Measurements from ENCODE around the gene UBE4A.
"Not testable (repeated sequence)": the region's sequence is repeated elsewhere in the genome, so short reads cannot be mapped to it uniquely, and the experiment has no call there.

Gene UBE4A

DNA sequence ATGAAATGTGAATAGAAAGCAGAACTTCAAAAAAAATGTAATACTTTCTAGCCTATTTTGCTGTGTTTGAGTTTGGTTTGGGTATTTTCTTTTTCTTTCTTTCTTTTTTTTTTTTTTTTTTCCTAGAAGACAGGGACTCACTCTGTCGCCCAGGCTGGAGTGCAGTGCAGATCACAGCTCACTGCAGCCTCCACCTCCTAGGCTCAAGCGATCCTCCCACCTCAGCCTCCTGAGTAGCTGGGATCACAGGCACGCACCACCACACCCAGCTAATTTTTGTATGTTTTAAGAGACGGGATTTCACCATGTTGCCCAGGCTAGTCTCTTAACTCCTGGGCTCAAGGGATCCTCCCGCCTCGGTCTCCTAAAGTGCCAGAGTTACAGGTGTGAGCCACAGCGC lies 43.2 kb downstream of the UBE4A start:
- H3K27ac ChIP-seq (ENCODE audit: low read length); H3K4me1 ChIP-seq (ENCODE audit: insufficient read depth, low read length); H3K9me3 ChIP-seq (ENCODE audit: insufficient read depth, low read depth, low read length); H3K27me3 ChIP-seq (ENCODE audit: insufficient read depth, low read length): not testable (repeated sequence)
- H3K4me3 ChIP-seq (ENCODE audit: low read length): peak overlapping the region; percentile 98
- peaks cover 41% of the 10 kb centered on the region for H3K36me3 ChIP-seq (ENCODE audit: insufficient read depth, low read depth, low read length)
- peak overlapping the region; percentile 95; the same call in 1 of the 2 replicates for H3K9ac ChIP-seq (ENCODE audit: low read depth, low read length)

DNA sequence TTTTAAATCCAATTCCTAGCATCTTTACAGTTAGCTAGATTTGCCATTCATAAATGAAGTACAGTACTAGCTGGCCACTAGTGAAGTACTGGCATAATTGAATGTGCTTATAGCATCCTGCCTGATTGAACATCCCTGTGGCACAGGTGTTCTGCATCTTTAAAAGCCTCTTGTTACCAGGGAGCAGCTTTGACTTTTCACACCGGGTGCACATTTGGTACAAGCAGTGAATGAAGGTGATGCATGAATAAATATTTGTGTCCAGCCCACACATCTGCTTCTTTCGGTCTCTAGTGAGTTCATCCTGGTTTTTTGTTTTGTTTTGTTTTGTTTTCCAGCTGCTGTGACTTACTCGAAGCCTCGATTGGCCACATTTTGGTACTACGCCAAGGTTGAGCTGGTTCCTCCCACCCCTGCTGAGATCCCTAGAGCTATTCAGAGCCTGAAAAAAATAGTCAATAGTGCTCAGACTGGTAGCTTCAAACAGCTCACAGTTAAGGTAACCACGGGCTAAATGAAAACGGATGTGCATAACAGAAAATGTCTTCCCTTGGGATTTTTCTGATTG lies 47.3 kb downstream of the UBE4A start:
- no peaks in the 10 kb centered on the region for H3K9me3 ChIP-seq (ENCODE audit: insufficient read depth, low read depth, low read length)
- H3K4me1 ChIP-seq (ENCODE audit: insufficient read depth, low read length): 0 out of 2 replicates have a peak, but pooled peaks cover 3% of the 10 kb centered on the region
- no peaks in the 10 kb centered on the region for H3K27me3 ChIP-seq (ENCODE audit: insufficient read depth, low read length)
- H3K27ac ChIP-seq (ENCODE audit: low read length): no peak overlapping the region
- H3K4me3 ChIP-seq (ENCODE audit: low read length): no peak overlapping the region
- no peak overlapping the region for H3K9ac ChIP-seq (ENCODE audit: low read depth, low read length)
- peaks cover 58% of the 10 kb centered on the region for H3K36me3 ChIP-seq (ENCODE audit: insufficient read depth, low read depth, low read length)

DNA sequence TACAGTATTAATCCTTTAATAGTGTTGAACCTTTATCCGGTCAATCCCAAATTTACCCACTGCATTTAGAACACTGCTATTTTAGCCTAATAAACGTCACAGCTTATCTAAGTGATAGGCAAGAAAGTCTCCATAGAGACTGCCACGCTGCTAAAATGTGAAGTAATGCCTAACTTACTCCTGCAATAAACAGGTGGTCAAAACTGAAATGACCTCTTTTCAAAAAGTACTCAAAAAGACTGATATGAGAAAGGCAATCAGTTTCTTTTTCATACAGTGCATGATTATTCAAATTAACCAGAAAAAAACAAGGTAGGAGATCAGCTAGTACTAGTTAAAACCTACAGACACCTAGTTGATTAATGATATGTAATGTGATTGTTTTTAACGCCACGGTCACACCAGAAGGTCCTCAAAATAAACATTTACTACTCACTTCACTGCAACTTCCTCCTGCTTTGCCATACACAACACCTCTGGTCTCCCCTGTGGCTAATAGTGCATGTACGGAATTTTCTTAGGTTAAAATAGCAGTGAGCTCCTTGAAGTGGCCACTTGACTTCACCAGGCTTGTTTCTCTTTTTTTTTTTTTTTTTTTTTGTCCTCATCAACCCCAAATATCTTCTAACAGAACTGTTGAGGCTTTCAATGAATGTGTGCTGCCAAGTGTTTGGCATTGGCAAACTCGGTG lies 50.8 kb downstream of the UBE4A start:
- Histone ChIP-seq H3K4me3 (ENCODE audit: low read length) (no peak overlapping the region), H3K4me1 (ENCODE audit: insufficient read depth, low read length) (peaks cover 4% of the 10 kb centered on the region), H3K9ac (ENCODE audit: low read depth, low read length) (no peak overlapping the region), H3K27me3 (ENCODE audit: insufficient read depth, low read length) (no peaks in the 10 kb centered on the region), H3K27ac (ENCODE audit: low read length) (no peak overlapping the region), H3K36me3 (ENCODE audit: insufficient read depth, low read depth, low read length) (peaks cover 47% of the 10 kb centered on the region), H3K9me3 (ENCODE audit: insufficient read depth, low read depth, low read length) (no peaks in the 10 kb centered on the region)

DNA sequence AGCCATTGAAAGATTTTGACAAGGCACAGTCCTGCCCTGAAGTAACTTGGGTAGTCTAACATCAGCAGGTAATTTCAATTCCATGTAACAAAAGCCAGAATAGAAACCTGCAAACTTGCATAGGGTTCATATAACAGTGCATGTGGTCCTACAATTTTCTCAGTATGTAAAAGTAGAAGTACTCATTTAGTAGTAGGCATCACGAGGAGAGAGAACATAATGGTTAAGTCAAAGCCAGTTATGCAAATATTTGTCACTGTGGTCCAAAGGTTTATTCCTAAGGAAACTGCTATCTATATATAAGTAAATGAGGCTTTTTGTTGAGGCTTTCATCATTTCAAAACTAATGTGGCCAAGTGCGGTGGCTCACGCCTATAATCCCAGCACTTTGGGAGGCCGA lies 52.1 kb downstream of the UBE4A start:
- H3K4me1 ChIP-seq (ENCODE audit: insufficient read depth, low read length): peaks cover 15% of the 10 kb centered on the region
- no peaks in the 10 kb centered on the region for H3K9me3 ChIP-seq (ENCODE audit: insufficient read depth, low read depth, low read length)
- H3K4me3 ChIP-seq (ENCODE audit: low read length): no peak overlapping the region
- peaks cover 37% of the 10 kb centered on the region for H3K36me3 ChIP-seq (ENCODE audit: insufficient read depth, low read depth, low read length)
- no peaks in the 10 kb centered on the region for H3K27me3 ChIP-seq (ENCODE audit: insufficient read depth, low read length)
- H3K9ac ChIP-seq (ENCODE audit: low read depth, low read length): no peak overlapping the region
- H3K27ac ChIP-seq (ENCODE audit: low read length): no peak overlapping the region

DNA sequence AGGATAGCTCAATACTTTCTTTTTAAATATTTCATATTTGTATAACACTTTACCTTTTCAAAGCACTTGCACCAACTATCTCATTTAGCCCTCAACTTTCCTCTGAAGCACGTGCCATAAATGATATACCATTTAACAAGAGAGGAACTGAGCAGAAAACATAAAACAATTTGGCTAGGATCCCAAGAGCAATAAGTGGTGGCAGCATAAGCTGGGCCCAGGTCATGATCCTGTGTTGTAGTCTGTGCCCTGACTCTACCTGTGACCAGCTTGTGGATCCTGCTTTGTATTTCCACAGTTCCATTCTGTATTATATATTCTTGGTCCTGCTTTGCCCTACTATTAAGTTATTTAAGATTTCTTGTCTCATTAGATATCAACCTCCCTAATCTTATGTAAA lies 53.5 kb downstream of the UBE4A start:
- Histone ChIP-seq H3K4me3 (ENCODE audit: low read length) (no peak overlapping the region), H3K27ac (ENCODE audit: low read length) (no peak overlapping the region), H3K9ac (ENCODE audit: low read depth, low read length) (no peak overlapping the region), H3K4me1 (ENCODE audit: insufficient read depth, low read length) (peaks cover 15% of the 10 kb centered on the region), H3K36me3 (ENCODE audit: insufficient read depth, low read depth, low read length) (peaks cover 24% of the 10 kb centered on the region; the same call in 1 of the 2 replicates), H3K9me3 (ENCODE audit: insufficient read depth, low read depth, low read length) (no peaks in the 10 kb centered on the region), H3K27me3 (ENCODE audit: insufficient read depth, low read length) (no peaks in the 10 kb centered on the region)

DNA sequence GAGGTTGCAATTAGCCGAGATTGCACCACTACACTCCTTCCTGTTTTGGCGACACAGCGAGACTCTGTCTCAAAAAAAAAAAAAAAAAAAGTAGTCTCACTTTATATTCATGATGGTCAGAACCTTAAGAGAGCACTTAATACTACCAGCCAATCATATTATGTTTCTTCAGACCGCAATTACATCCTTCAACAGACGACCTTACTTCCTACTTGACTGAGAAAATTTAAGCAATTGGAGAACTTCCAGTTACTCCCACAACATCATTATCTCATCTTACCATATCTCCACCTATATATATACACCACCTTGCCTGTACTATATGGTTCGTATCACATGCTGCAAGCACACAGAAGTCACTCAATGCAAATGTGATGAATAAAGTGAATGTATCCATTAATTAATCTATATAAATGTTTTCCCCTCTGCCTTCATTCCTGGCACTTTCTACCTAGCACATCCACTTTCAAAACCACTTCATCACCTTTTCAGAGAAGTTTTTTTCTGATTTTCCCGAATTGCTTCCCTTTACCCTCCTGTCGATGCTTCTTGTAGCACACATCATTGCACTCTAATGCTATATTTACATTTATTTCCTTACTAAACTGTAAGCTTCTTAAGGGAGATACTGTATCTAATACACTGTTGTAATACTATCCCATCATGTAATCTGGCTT lies 55.8 kb downstream of the UBE4A start:
- Histone ChIP-seq H3K27ac (ENCODE audit: low read length) (peak overlapping the region; percentile 86), H3K9me3 (ENCODE audit: insufficient read depth, low read depth, low read length) (no peaks in the 10 kb centered on the region), H3K9ac (ENCODE audit: low read depth, low read length) (peak overlapping the region; percentile 60; the same call in 1 of the 2 replicates), H3K36me3 (ENCODE audit: insufficient read depth, low read depth, low read length) (peaks cover 2% of the 10 kb centered on the region; the same call in 1 of the 2 replicates), H3K27me3 (ENCODE audit: insufficient read depth, low read length) (no peaks in the 10 kb centered on the region), H3K4me3 (ENCODE audit: low read length) (peak overlapping the region; percentile 3; the same call in 1 of the 2 replicates), H3K4me1 (ENCODE audit: insufficient read depth, low read length) (peaks cover 15% of the 10 kb centered on the region)

- Histone ChIP-seq H3K9ac (ENCODE audit: low read depth, low read length) (peak overlapping the region; percentile 60; the same call in 1 of the 2 replicates), H3K9me3 (ENCODE audit: insufficient read depth, low read depth, low read length) (no peaks in the 10 kb centered on the region), H3K4me3 (ENCODE audit: low read length) (peak overlapping the region; percentile 19; the same call in 1 of the 2 replicates), H3K4me1 (ENCODE audit: insufficient read depth, low read length) (peaks cover 15% of the 10 kb centered on the region), H3K27me3 (ENCODE audit: insufficient read depth, low read length) (no peaks in the 10 kb centered on the region), H3K27ac (ENCODE audit: low read length) (peak overlapping the region; percentile 86), H3K36me3 (ENCODE audit: insufficient read depth, low read depth, low read length) (no peaks in the 10 kb centered on the region)
Measured at GRCh38 chr11:118415739-118416068, 56.3 kb downstream of the UBE4A start.

DNA sequence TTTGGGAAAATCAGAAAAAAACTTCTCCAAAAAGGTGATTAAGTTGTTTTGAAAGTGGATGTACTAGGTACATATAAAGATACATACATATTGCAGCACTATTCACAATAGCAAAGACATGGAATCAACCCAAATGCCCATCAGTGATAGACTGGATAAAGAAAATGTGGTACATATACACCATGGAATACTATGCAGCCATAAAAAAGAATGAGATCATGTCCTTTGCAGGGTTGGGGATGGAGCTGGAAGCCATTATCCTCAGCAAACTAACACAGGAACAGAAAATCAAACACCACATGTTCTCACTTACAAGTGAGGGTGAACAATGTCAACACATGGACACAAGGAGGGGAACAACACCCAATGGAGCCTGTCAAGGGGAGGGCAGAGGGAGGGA lies 57.5 kb downstream of the UBE4A start:
- not testable (repeated sequence) for H3K36me3 ChIP-seq (ENCODE audit: insufficient read depth, low read depth, low read length); H3K4me3 ChIP-seq (ENCODE audit: low read length); H3K27ac ChIP-seq (ENCODE audit: low read length); H3K9me3 ChIP-seq (ENCODE audit: insufficient read depth, low read depth, low read length); H3K27me3 ChIP-seq (ENCODE audit: insufficient read depth, low read length); H3K9ac ChIP-seq (ENCODE audit: low read depth, low read length)
- peaks cover 15% of the 10 kb centered on the region for H3K4me1 ChIP-seq (ENCODE audit: insufficient read depth, low read length)

GRCh38 chr11:118417801-118418200 lies 58.4 kb downstream of the UBE4A start:
- Histone ChIP-seq H3K27me3 (ENCODE audit: insufficient read depth, low read length) (no peaks in the 10 kb centered on the region), H3K27ac (ENCODE audit: low read length) (no peak overlapping the region), H3K9me3 (ENCODE audit: insufficient read depth, low read depth, low read length) (no peaks in the 10 kb centered on the region), H3K4me1 (ENCODE audit: insufficient read depth, low read length) (peaks cover 15% of the 10 kb centered on the region), H3K36me3 (ENCODE audit: insufficient read depth, low read depth, low read length) (no peaks in the 10 kb centered on the region), H3K9ac (ENCODE audit: low read depth, low read length) (peak overlapping the region; percentile 38; the same call in 1 of the 2 replicates), H3K4me3 (ENCODE audit: low read length) (no peak overlapping the region)

GRCh38 chr11:118418766-118419165 lies 59.4 kb downstream of the UBE4A start:
- peaks cover 15% of the 10 kb centered on the region for H3K4me1 ChIP-seq (ENCODE audit: insufficient read depth, low read length)
- H3K27me3 ChIP-seq (ENCODE audit: insufficient read depth, low read length): no peaks in the 10 kb centered on the region
- no peak overlapping the region for H3K9ac ChIP-seq (ENCODE audit: low read depth, low read length)
- H3K27ac ChIP-seq (ENCODE audit: low read length): no peak overlapping the region
- H3K36me3 ChIP-seq (ENCODE audit: insufficient read depth, low read depth, low read length): no peaks in the 10 kb centered on the region
- H3K9me3 ChIP-seq (ENCODE audit: insufficient read depth, low read depth, low read length): no peaks in the 10 kb centered on the region
- H3K4me3 ChIP-seq (ENCODE audit: low read length): no peak overlapping the region

DNA sequence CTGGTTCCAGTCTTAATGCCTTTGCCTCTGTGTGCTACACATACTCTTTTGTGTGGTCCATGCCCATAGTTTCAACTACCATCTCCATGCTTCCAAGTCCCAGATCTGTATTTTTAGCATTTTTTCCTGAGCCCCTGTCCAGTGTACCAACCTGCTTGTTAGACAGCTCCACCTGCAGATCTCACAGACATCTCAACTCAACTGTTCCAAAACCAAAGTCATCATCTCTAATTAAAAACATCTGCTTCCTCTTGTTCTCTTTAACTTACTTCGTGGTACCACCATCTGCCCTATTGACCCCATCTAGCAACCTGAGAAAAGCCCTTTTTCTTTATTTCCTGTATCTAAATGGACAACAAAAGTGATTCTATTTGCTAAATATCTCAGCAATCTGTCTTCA lies 68.3 kb downstream of the UBE4A start:
- Histone ChIP-seq H3K9ac (ENCODE audit: low read depth, low read length) (no peak overlapping the region), H3K4me1 (ENCODE audit: insufficient read depth, low read length) (no peaks in the 10 kb centered on the region; the same call in 1 of the 2 replicates), H3K27ac (ENCODE audit: low read length) (no peak overlapping the region), H3K36me3 (ENCODE audit: insufficient read depth, low read depth, low read length) (no peaks in the 10 kb centered on the region), H3K4me3 (ENCODE audit: low read length) (no peak overlapping the region), H3K9me3 (ENCODE audit: insufficient read depth, low read depth, low read length) (no peaks in the 10 kb centered on the region), H3K27me3 (ENCODE audit: insufficient read depth, low read length) (no peaks in the 10 kb centered on the region)

DNA sequence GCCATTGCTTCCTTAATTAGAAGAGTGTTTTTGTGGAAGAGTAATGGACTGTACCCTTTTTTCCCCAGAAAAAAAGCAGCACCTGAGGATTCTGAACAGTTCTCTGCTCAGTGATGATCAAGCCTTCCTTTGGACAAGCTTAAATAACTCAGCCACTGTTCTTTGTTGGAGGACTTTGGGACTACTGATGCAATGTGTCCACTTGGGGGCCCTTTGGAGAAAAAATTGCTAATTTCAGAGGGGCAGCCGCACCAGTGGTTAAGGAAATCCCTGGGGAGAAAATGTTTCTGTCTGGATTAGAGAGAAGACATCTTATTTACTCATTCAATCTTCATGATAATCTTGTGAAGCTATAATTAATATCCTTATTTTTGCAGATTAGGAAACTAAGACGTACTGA lies 71.6 kb downstream of the UBE4A start:
- no peak overlapping the region for H3K27ac ChIP-seq (ENCODE audit: low read length)
- H3K9me3 ChIP-seq (ENCODE audit: insufficient read depth, low read depth, low read length): no peaks in the 10 kb centered on the region
- no peaks in the 10 kb centered on the region for H3K36me3 ChIP-seq (ENCODE audit: insufficient read depth, low read depth, low read length)
- H3K27me3 ChIP-seq (ENCODE audit: insufficient read depth, low read length): 0 out of 2 replicates have a peak, but pooled peaks cover 7% of the 10 kb centered on the region
- H3K9ac ChIP-seq (ENCODE audit: low read depth, low read length): no peak overlapping the region
- no peaks in the 10 kb centered on the region for H3K4me1 ChIP-seq (ENCODE audit: insufficient read depth, low read length)
- H3K4me3 ChIP-seq (ENCODE audit: low read length): no peak overlapping the region
